ENCODE results near the gene ABCA2. TPM values are rescaled to one million over a fixed set of nuclear protein-coding genes. Genes with fewer than 3 reads are reported as not detected.
A peak's percentile ranks its signal among the peaks of the same experiment; 100 is the strongest.

Gene ABCA2
- total and polyA plus RNA-seq, 9 of the 15 experiments (the other 6 are each of a cell fraction or from before 2014, with no cell fraction given) = 0.69 to 16.3 (median 6.1) TPM; not detected in 2

GRCh38 chr9:136991993-136992818 is 35.8 kb downstream of the ABCA2 start, which contains the start of gene PAXX (continued):
- no peak for TF ChIP-seq ZNF124 (CRISPR knock-in tag; IDR thresholded peaks at IDR 0.05)
- TF ChIP-seq ZNF511 (CRISPR knock-in tag; IDR thresholded peaks at IDR 0.05) = peak; percentile 79; the same call in 1 of the 2 replicates
- no peak for TF ChIP-seq DMBX1 (CRISPR knock-in tag; IDR thresholded peaks at IDR 0.05; ENCODE audit: borderline replicate concordance)
- no peak for TF ChIP-seq ZZZ3 (IDR thresholded peaks at IDR 0.05)
- TF ChIP-seq CHD4 (IDR thresholded peaks at IDR 0.05; ENCODE audit: insufficient read depth, insufficient replicate concordance, low read depth, low read length, poor library complexity, severe bottlenecking) = no peak
- TF ChIP-seq MAX (CRISPR knock-in tag; IDR thresholded peaks at IDR 0.05) = peak; percentile 93
- no peak for TF ChIP-seq ARID2 (IDR thresholded peaks at IDR 0.05)
- no peak for TF ChIP-seq CHAMP1 (IDR thresholded peaks at IDR 0.05)
- TF ChIP-seq VEZF1 (CRISPR knock-in tag; IDR thresholded peaks at IDR 0.05) = peak; percentile 80
- TF ChIP-seq ETS2 (tag; IDR thresholded peaks at IDR 0.05; ENCODE audit: borderline replicate concordance, poor library complexity, severe bottlenecking) = no peak
- peak; percentile 70 for TF ChIP-seq CTBP1 (IDR thresholded peaks at IDR 0.05; ENCODE audit: borderline replicate concordance)
- TF ChIP-seq IFI16 (CRISPR knock-in tag; IDR thresholded peaks at IDR 0.05) = no peak
- TF ChIP-seq NEUROD1 (IDR thresholded peaks at IDR 0.05; ENCODE audit: borderline replicate concordance, low read depth, low read length, partially characterized antibody) = no peak
- no peak for TF ChIP-seq KHSRP (IDR thresholded peaks at IDR 0.05)
- TF ChIP-seq ZNF253 (CRISPR knock-in tag; conservative IDR thresholded peaks at IDR 0.05) = no peak
- TF ChIP-seq ZNF444 (CRISPR knock-in tag; IDR thresholded peaks at IDR 0.05) = no peak
- no peak for TF ChIP-seq GTF2A2 (tag; IDR thresholded peaks at IDR 0.05)
- TF ChIP-seq ZBTB7A (IDR thresholded peaks at IDR 0.05; ENCODE audit: borderline replicate concordance, control insufficient read depth, low read depth, low read length) = peak; percentile 77
- no peak for TF ChIP-seq CTCF (IDR thresholded peaks at IDR 0.05 in 2 of 3, conservative IDR thresholded peaks at IDR 0.05 in 1 of 3; ENCODE audit: insufficient read depth in 2 of 3, low read depth in 1 of 3, low read length in 3 of 3)
- TF ChIP-seq KDM4B (IDR thresholded peaks at IDR 0.05; ENCODE audit: borderline replicate concordance in 2 of 2, low read depth in 1 of 2) = no peak
